Liver (tissue), 3 donors: Measurements from ENCODE around the gene GALNT10.

Experiments
- EGR1 ChIP-seq, 2 donors: IDR thresholded peaks; 2 replicates each; pipeline ENCODE4 v1.6.1; 2016 to 2018; ENCODE audit warnings: antibody characterized with exemption in 2 of 2, low read depth in 2 of 2
- FOXA1 ChIP-seq: IDR thresholded peaks from 2 replicates; pipeline ENCODE4 v1.6.1; 2016; ENCODE audit warnings: antibody characterized with exemption
- HNF4G ChIP-seq: IDR thresholded peaks from 2 replicates; pipeline ENCODE4 v1.6.1; 2016; ENCODE audit warnings: antibody characterized with exemption
- TAF1 ChIP-seq: conservative IDR thresholded peaks from 2 replicates; pipeline ENCODE4 v1.6.1; 2016; ENCODE audit warnings: antibody characterized with exemption, mild to moderate bottlenecking
- YY1 ChIP-seq: IDR thresholded peaks from 2 replicates; pipeline ENCODE4 v1.6.1; 2016; ENCODE audit warnings: antibody characterized with exemption, mild to moderate bottlenecking
- TF ChIP-seq, protein P1 (sequence below): fragments of 150-350 bp; IDR thresholded peaks from 2 replicates; pipeline ENCODE4 v1.5.1; 2017; ENCODE audit warnings: improper control_type of control experiment, low read depth, low read length; ENCODE audit not compliant: missing input control
- TF ChIP-seq, protein P2 (sequence below): IDR thresholded peaks from 2 replicates; pipeline ENCODE4 v1.6.1; 2016; ENCODE audit warnings: antibody characterized with exemption, mild to moderate bottlenecking
- TF ChIP-seq, protein P3 (sequence below): IDR thresholded peaks from 2 replicates; pipeline ENCODE4 v1.6.1; 2016; ENCODE audit warnings: antibody characterized with exemption
- TF ChIP-seq, protein P4 (sequence below): IDR thresholded peaks from 2 replicates; pipeline ENCODE4 v1.6.1; 2016; ENCODE audit warnings: antibody characterized with exemption
- donor health status: healthy.
- donor health status: healthy.

DNA sequence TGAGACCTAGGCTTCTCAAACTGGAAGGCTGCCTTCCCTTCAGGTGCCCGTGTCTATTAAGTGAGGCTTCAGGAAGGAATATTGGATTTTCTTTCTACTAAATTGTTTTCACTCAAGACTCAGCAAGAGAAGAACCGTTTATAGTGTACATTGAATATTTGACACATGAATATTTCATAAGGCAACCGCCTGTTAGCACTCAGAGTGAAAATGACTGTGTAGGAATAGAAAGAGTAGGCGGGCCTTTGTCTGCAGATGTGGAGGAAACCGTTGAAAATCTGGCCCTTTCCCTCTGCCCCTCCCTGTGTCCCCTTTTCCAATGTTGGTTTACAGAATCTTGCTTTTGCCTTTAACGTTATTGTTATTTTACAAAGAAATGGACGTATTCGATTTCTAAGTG lies 261.4 kb downstream of the GALNT10 start:
- TF ChIP-seq, protein P1, sequence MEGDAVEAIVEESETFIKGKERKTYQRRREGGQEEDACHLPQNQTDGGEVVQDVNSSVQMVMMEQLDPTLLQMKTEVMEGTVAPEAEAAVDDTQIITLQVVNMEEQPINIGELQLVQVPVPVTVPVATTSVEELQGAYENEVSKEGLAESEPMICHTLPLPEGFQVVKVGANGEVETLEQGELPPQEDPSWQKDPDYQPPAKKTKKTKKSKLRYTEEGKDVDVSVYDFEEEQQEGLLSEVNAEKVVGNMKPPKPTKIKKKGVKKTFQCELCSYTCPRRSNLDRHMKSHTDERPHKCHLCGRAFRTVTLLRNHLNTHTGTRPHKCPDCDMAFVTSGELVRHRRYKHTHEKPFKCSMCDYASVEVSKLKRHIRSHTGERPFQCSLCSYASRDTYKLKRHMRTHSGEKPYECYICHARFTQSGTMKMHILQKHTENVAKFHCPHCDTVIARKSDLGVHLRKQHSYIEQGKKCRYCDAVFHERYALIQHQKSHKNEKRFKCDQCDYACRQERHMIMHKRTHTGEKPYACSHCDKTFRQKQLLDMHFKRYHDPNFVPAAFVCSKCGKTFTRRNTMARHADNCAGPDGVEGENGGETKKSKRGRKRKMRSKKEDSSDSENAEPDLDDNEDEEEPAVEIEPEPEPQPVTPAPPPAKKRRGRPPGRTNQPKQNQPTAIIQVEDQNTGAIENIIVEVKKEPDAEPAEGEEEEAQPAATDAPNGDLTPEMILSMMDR, result no peak
- TF ChIP-seq, protein P2, sequence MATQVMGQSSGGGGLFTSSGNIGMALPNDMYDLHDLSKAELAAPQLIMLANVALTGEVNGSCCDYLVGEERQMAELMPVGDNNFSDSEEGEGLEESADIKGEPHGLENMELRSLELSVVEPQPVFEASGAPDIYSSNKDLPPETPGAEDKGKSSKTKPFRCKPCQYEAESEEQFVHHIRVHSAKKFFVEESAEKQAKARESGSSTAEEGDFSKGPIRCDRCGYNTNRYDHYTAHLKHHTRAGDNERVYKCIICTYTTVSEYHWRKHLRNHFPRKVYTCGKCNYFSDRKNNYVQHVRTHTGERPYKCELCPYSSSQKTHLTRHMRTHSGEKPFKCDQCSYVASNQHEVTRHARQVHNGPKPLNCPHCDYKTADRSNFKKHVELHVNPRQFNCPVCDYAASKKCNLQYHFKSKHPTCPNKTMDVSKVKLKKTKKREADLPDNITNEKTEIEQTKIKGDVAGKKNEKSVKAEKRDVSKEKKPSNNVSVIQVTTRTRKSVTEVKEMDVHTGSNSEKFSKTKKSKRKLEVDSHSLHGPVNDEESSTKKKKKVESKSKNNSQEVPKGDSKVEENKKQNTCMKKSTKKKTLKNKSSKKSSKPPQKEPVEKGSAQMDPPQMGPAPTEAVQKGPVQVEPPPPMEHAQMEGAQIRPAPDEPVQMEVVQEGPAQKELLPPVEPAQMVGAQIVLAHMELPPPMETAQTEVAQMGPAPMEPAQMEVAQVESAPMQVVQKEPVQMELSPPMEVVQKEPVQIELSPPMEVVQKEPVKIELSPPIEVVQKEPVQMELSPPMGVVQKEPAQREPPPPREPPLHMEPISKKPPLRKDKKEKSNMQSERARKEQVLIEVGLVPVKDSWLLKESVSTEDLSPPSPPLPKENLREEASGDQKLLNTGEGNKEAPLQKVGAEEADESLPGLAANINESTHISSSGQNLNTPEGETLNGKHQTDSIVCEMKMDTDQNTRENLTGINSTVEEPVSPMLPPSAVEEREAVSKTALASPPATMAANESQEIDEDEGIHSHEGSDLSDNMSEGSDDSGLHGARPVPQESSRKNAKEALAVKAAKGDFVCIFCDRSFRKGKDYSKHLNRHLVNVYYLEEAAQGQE, result no peak
- TF ChIP-seq YY1 (no peak), FOXA1 (no peak), HNF4G (no peak), TAF1 (no peak), EGR1 (IDR thresholded peaks at IDR 0.05; ENCODE audit: low read depth in 2 of 2) (no peak)
- TF ChIP-seq, protein P3, sequence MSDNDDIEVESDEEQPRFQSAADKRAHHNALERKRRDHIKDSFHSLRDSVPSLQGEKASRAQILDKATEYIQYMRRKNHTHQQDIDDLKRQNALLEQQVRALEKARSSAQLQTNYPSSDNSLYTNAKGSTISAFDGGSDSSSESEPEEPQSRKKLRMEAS, result no peak
- TF ChIP-seq, protein P4, sequence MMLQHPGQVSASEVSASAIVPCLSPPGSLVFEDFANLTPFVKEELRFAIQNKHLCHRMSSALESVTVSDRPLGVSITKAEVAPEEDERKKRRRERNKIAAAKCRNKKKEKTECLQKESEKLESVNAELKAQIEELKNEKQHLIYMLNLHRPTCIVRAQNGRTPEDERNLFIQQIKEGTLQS, result no peak
